Activated T-helper 2 cell treated with anti-CD3 and anti-CD28 coated beads, Interferon-gamma antibody, Interleukin-2, Interleukin-4, amounts not matched to agents 10 μg/mL and 5 μg/mL and 100 μg/mL, durations not matched to agents 14 hours and 24 hours and 36 hours (primary cell): ENCODE results near the gene IGF1. TPM values are rescaled to one million over a fixed set of nuclear protein-coding genes. Genes with fewer than 3 reads are reported as not detected.

Experiments
- DNase-seq: peaks from one replicate; pipeline ENCODE4 v3.0.0; 2021; ENCODE audit warnings: low spot score
- H3K27ac Mint-ChIP-seq: one replicate; pipeline ENCODE4 v1.8.0; 2021; ENCODE audit warnings: mixed read lengths
- H3K27me3 Mint-ChIP-seq: one replicate; pipeline ENCODE4 v1.8.0; 2021; ENCODE audit warnings: low read depth, mixed read lengths
- H3K36me3 Mint-ChIP-seq: one replicate; pipeline ENCODE4 v1.8.0; 2021; ENCODE audit warnings: low read depth, mixed read lengths
- H3K4me1 Mint-ChIP-seq: one replicate; pipeline ENCODE4 v1.8.0; 2021; ENCODE audit warnings: low read depth, mixed read lengths
- H3K4me3 Mint-ChIP-seq: one replicate; pipeline ENCODE4 v1.8.0; 2021; ENCODE audit warnings: low read depth, mild to moderate bottlenecking, moderate library complexity, mixed read lengths
- H3K9me3 Mint-ChIP-seq: one replicate; pipeline ENCODE4 v1.8.0; 2021; ENCODE audit warnings: mixed read lengths
- intact Hi-C: fragments of 100-400 bp; cut with micrococcal nuclease; formaldehyde crosslinking; loops from one replicate; pipeline ENCODE4 v1.15.1; 2023
- total RNA-seq: library from RNA; stranded (reverse); gene quantifications from 2 replicates; pipeline ENCODE4 v1.2.3, GENCODE V29; 2022

The IGF1 gene
- total RNA-seq, 1 donor from 2014 or later = 1.6 TPM

DNA sequence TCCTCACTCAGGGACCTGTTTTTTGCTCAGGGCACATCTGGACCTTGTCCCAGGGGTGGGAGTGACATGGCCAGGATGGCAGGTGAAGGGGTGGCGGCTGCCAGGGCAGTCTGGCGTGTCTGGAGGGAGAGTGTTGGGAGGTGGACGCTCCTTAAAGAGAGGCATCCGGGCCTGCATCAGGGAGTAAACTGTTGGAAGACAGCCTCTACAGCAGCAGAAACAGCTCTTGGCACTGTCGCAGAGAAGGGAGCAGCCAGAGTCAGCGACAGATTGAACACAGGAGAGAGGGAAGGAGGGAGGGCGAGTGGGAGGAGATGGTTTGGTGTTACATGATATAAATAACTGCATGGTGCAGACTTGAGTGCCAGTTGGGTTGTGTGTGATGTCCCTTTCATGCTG, 52.8 kb downstream of the IGF1 start:
- H3K4me3 Mint-ChIP-seq = no peak overlapping the region
- DNase-seq = no peak
- peaks cover 3% of the 10 kb centered on the region for H3K36me3 Mint-ChIP-seq
- intact Hi-C loops = no loop called here
- peaks cover 6% of the 10 kb centered on the region for H3K9me3 Mint-ChIP-seq
- H3K4me1 Mint-ChIP-seq = peaks cover 2% of the 10 kb centered on the region
- no peak overlapping the region for H3K27ac Mint-ChIP-seq
- peaks cover 13% of the 10 kb centered on the region for H3K27me3 Mint-ChIP-seq

DNA sequence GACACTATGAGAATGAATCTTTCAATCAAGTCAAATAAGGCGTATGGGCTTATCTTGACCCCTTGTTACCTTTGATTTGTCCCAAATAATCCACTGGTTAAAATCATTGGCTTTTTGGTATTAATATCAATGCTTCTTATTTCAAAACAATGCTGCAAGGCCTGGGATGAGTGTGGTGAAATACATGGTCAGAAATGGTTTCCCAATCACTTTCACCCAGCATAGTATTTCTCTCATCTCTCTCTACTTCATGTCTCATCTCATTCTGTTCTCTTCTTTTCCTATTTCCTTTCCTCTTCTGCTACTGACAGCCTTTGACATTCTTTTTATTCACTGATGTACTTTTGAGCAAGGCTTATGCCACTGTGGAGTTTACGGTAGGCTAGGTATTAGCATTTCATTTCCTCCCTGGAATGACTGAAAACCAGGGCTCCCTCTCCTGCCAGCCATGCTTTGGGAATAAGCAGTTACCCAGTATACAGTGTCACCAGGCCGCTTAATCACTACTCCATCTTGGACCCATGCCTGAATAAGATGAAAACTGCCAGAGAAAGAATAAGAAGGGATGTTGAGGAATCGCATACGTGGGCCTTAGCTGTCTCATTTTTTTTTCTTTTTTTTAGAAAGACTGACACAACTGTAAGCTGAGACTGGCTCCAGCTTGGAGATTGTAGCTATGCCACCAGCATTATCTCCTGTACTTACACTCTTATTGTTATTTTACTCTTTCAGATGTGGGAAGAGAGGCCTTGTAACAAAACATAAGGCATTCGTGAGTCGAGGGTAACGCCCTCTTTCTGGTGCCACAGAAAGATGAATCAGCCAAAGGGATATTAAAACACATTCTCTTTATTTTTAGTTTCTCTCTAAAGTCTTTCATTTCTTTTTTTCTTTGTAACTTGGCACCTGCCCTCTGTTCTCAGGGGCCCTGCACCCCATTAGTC, 53.5 kb downstream of the IGF1 start:
- intact Hi-C loops = no loop called here
- peaks cover 3% of the 10 kb centered on the region for H3K36me3 Mint-ChIP-seq

DNA sequence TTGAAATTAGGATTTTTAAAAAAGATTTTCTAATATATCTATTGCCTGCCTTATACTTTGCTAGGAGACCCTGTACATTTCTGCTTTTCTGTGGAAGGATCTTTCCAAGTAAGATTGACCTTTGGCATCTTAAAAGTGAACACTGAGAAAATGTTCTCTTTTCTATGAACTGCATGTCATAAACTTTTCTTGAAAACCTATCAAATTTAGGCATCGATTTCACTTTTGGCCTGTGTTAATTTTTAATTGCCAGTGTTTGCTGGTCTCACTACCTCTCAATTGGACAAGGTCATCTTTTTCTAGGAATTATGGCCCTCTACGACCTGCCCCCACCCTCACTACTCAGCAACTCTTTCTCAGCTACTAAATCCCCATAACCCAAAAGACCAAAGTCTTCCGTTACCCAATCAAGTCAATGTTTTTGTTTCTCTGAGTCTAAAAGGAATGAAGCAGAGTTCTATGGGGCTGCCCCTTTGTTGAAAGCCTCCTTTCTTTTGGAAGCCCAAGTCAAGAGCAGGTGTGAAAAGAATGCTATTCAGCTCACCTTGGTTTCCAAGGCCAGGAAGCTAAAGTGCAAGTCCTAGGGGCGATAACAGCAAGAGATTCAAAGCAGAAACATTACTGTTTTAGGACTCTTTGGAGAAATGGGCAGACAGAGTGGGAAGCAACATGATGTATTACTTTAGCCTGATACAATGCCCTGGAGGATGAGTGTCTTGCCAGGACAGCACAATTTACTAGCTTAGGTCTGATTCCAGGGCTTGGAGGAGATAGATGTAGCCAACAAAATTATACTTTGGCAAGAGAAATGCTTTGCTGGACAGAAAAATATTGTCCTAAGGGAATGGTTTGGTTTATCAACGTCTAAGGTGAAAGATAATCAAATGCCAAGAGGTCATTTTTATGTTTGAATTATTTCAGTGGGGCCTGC, 55.0 kb downstream of the IGF1 start:
- Mint-ChIP-seq H3K27ac (no peak overlapping the region), H3K27me3 (peaks cover 5% of the 10 kb centered on the region), H3K4me1 (peaks cover 11% of the 10 kb centered on the region), H3K36me3 (peaks cover 3% of the 10 kb centered on the region), H3K4me3 (no peak overlapping the region), H3K9me3 (peaks cover 6% of the 10 kb centered on the region)
- DNase-seq = no peak
- intact Hi-C loops = no loop called here

More for the DNA sequence above, 53.5 kb downstream of the IGF1 start:
- DNase-seq = no peak
- Mint-ChIP-seq H3K27me3 (peaks cover 10% of the 10 kb centered on the region), H3K9me3 (peaks cover 6% of the 10 kb centered on the region), H3K4me1 (peaks cover 5% of the 10 kb centered on the region), H3K27ac (no peak overlapping the region), H3K4me3 (no peak overlapping the region)

DNA sequence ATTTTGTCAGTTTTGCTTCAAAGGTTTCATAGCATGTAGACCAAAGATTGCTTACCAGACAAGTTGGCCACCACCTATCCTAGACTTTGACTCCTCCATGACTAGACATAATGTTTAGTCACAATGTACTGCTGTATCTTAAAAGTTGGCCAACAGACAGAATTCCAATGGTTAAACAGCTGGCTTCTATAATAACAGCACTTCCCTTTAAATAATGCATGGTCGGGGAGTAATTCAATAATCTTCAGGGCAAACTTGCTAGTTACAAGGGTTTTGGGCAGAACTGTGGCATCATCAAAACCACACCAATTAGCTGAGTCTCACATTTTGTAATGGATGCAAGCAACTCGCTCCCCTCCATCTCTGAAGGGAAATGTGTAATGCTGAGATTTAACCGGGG, 56.9 kb downstream of the IGF1 start:
- H3K4me3 Mint-ChIP-seq = no peak overlapping the region

DNA sequence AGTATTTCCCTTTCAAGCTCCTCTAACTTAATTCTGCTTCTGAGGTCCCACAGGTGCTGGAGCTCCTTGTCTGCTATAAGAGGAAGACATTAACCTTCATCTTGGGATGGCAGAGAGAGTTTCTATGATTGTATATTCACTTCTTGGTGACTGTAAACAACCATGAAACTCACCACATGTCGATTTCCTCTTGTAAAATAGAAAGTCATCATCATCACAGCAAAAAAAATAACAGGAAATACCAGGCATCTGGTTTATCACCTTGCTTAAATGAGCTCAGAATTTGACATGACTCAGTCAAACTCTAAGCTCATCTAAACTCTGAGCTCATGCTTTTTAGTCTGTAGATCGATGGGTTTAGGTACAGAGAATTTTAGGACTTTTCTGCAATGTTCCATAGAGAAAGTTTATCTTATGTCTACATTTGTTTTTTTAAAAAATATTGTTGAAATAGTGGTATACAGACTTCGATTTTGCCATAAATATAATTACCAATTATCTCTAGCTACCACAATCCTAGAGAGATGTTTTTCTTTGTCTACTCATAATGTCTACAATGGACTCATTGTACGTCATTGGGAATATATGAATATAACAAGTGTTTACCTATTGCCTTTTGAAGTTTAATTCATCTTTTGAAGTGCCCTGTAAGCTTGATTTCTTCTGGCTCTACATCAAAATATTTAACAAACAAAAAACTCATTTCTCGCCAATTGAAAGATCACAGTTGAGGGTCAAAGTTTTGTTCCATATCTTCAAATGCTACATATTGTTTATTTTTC, 58.4 kb downstream of the IGF1 start:
- peaks cover 10% of the 10 kb centered on the region for H3K27me3 Mint-ChIP-seq
- H3K4me3 Mint-ChIP-seq = no peak overlapping the region
- no peak for DNase-seq
- intact Hi-C loops = loop anchor here (1.0 to 5.0 kb wide), 3 partner anchors 19 to 220 kb away; no protein-coding TSS in a partner anchor
- peaks cover 11% of the 10 kb centered on the region for H3K4me1 Mint-ChIP-seq
- peaks cover 6% of the 10 kb centered on the region for H3K9me3 Mint-ChIP-seq
- peak overlapping the region; percentile 60 for H3K27ac Mint-ChIP-seq
- peaks cover 3% of the 10 kb centered on the region for H3K36me3 Mint-ChIP-seq

More for the DNA sequence above, 56.9 kb downstream of the IGF1 start:
- intact Hi-C loops = loop anchor here (5.0 kb wide), 1 partner anchor 221 kb away; no protein-coding TSS in a partner anchor
- peaks cover 6% of the 10 kb centered on the region for H3K9me3 Mint-ChIP-seq
- DNase-seq = no peak
- H3K36me3 Mint-ChIP-seq = peaks cover 3% of the 10 kb centered on the region
- no peak overlapping the region for H3K27ac Mint-ChIP-seq
- peaks cover 7% of the 10 kb centered on the region for H3K27me3 Mint-ChIP-seq
- peaks cover 11% of the 10 kb centered on the region for H3K4me1 Mint-ChIP-seq

DNA sequence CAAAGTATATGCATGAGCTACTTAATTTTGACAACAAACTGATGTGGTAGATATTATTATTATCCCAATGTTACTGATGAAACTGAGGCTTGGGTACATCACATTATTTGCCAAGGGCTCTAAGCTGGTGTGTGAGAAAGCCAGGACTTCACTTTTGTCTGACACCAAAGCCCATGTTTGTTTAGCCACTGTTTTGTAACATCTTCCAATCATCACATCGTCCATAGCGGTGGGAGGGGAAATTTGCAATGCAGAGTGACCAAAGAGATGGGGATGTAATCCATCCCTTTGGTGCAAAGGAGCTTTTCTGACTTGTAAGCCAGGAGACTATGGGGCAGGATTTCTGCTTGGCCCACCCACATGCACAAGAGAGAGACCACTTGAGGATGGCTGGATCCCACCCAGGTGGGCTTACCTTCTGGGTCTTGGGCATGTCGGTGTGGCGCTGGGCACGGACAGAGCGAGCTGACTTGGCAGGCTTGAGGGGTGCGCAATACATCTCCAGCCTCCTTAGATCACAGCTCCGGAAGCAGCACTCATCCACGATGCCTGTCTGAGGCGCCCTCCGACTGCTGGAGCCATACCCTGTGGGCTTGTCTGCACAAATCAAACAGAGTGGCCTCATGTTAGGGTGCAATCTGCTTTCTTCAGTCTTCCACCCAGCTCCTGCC, 61.1 kb downstream of the IGF1 start:
- no peak overlapping the region for H3K27ac Mint-ChIP-seq
- H3K9me3 Mint-ChIP-seq = no peaks in the 10 kb centered on the region
- no peak for DNase-seq
- peaks cover 3% of the 10 kb centered on the region for H3K36me3 Mint-ChIP-seq
- H3K4me3 Mint-ChIP-seq = no peak overlapping the region
- peaks cover 11% of the 10 kb centered on the region for H3K4me1 Mint-ChIP-seq
- intact Hi-C loops = no loop called here
- H3K27me3 Mint-ChIP-seq = peaks cover 6% of the 10 kb centered on the region

DNA sequence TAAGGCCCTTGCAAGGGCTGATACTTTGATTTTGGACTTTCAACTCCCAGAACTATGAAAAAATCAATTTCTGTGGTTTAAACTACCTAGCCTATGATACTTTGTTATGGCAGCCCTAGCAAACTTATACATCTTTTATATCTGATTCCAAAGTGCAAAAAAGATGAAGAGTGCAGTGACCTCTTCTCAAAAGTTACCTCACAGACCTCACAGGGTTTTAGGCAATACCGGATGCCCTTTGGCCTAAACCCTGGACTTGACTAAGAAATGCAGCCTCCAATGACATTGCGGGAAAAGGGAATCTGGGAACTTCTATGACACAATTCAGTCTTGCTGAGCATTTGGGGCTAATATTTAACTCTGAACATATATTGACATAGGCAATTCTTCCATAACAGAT, 63.3 kb downstream of the IGF1 start:
- Mint-ChIP-seq H3K27me3 (peaks cover 4% of the 10 kb centered on the region), H3K27ac (no peak overlapping the region), H3K36me3 (no peaks in the 10 kb centered on the region), H3K4me1 (peaks cover 7% of the 10 kb centered on the region), H3K4me3 (no peak overlapping the region), H3K9me3 (no peaks in the 10 kb centered on the region)
- no peak for DNase-seq
- intact Hi-C loops = no loop called here

DNA sequence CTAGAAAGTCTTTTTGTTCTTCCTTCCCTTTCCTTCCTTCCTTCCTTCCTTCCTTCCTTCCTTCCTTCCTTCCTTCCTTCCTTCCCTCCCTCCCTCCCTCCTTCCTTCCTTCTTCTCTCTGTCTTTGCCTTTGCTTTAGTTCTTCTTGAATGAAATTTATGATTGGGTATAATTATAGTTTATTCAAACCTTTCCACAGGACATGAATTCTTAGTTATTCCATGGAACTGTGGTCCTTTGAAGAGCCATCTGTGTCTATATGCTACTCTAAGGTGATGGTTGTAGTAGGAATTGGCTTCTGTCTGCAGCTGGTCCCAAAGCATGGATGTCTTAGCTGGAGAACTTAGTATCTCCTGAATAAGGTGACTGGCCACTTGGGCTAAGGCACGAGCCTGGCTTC, 64.8 kb downstream of the IGF1 start:
- Mint-ChIP-seq H3K27ac (no peak overlapping the region), H3K9me3 (peaks cover 4% of the 10 kb centered on the region), H3K4me1 (no peaks in the 10 kb centered on the region), H3K36me3 (no peaks in the 10 kb centered on the region), H3K4me3 (no peak overlapping the region), H3K27me3 (peaks cover 4% of the 10 kb centered on the region)
- no peak for DNase-seq
- intact Hi-C loops = no loop called here

DNA sequence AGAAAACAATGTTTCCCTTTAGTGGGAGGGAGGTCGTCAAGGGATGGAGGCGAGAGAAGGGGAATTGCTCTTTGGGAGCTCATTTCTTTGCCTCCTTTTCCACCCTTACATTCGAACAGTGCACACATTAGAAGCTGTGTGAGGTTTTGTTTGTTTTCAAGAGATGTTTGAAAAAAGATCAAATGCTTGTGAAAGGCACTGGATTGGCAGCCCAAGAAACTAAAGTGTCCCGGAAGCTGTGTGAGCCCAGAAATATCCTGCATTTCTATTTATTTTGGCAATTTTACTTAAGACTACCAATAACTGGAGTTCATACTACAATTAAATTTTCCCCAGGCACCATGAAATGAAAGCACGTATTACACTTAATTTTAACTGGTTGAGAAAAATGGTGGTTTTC, 67.0 kb downstream of the IGF1 start:
- intact Hi-C loops = no loop called here
- Mint-ChIP-seq H3K27me3 (peaks cover 2% of the 10 kb centered on the region), H3K4me3 (no peak overlapping the region), H3K9me3 (peaks cover 8% of the 10 kb centered on the region), H3K27ac (no peak overlapping the region), H3K4me1 (peaks cover 13% of the 10 kb centered on the region), H3K36me3 (no peaks in the 10 kb centered on the region)
- DNase-seq = no peak

DNA sequence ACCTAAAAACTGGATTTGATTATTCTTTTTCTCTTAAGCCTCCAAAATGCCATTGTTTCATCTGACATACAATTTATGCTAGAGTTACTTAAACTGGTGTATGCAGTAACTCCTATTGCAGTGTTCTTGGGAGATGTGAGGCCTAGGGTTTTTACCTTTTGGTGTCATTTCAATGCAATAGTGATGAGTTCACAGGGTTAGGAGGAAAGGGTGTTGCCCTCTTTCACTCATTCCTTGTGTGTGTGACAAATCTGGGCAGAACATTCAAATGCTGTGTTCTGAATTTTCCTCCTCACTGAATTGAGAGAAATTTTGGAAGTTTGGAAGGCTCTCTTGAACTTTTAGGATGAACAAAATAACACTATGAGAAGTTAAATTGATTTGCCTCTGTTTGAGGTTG, 69.9 kb downstream of the IGF1 start:
- DNase-seq = no peak
- peaks cover 8% of the 10 kb centered on the region for H3K9me3 Mint-ChIP-seq
- H3K4me3 Mint-ChIP-seq = no peak overlapping the region
- peaks cover 3% of the 10 kb centered on the region for H3K27me3 Mint-ChIP-seq
- H3K4me1 Mint-ChIP-seq = peaks cover 17% of the 10 kb centered on the region
- H3K36me3 Mint-ChIP-seq = no peaks in the 10 kb centered on the region
- intact Hi-C loops = no loop called here
- H3K27ac Mint-ChIP-seq = no peak overlapping the region

DNA sequence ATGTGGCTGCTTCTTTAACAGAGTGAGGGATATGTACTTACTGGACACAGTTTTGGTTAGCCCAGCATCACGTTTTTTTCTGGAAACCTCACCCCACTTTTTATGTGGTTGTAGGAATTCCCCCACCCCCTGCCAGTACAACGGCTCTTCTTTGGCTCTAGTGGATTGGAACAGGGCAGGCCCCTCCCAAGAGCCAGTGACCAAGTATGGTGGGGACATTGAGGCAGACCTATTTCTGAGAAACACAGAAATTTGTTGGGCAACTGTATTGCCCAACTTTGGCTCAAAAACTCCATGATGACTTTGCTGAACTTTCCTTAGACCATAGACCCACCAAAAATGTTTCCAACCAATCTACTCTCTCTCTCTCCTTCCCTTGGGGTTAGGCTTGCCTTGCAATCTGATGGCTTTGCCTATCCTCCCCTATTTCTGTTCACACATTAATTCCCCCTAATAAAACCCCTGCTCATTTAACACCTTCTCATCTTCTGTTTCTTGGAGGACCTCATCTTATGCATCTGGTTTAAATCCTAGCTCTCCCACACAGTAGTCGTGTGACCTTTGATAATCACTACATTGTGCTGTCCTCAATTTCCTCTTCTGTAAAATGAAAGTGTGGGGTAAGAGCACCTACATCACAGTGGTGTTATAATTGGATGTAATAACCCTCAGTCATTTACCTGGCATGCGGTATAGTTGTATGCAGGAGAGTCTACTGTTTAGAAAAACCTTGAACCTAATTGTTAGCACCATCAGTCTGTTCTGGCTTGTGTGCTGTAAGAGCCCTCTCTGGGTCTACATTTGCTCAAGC, 71.7 kb downstream of the IGF1 start:
- H3K9me3 Mint-ChIP-seq = peaks cover 8% of the 10 kb centered on the region
- H3K36me3 Mint-ChIP-seq = no peaks in the 10 kb centered on the region
- H3K27ac Mint-ChIP-seq = peak overlapping the region; percentile 40
- H3K4me1 Mint-ChIP-seq = peaks cover 17% of the 10 kb centered on the region
- peaks cover 3% of the 10 kb centered on the region for H3K27me3 Mint-ChIP-seq
- no peak overlapping the region for H3K4me3 Mint-ChIP-seq
- intact Hi-C loops = no loop called here
- DNase-seq = no peak
